Smooth muscle cell of the coronary artery (primary cell): Measurements from ENCODE around the gene SDHB. TPM values are rescaled to one million over a fixed set of nuclear protein-coding genes. Genes with fewer than 3 reads are reported as not detected.

Experiments used
- total RNA-seq: library from RNA; depleted of rRNA; stranded (reverse); fragments of >200 nt; gene quantifications from 2 replicates; pipeline ENCODE4 v1.2.3, GENCODE V29; 2014; ENCODE audit warnings: low replicate concordance

SDHB gene
- total RNA-seq, result 106 and 144 TPM in 2 replicates

GRCh38 chr1:17053685-17054410 lies at the start of gene SDHB:
Gene SDHB, minus strand, starts transcription at chr1:17054032. Its CDS starts 13 bp downstream, at chr1:17054019.

GRCh38 chr1:17011439-17012307 lies 42.2 kb downstream of the SDHB start, which contains the start of gene ATP13A2:
Gene ATP13A2, minus strand, starts transcription at chr1:17011928. Its CDS starts 190 bp downstream, at chr1:17011738.

GRCh38 chr1:16980473-16981268 lies 73.2 kb downstream of the SDHB start, which contains the start of gene MFAP2:
Gene MFAP2, minus strand, starts transcription at chr1:16980620. Its CDS starts 2,347 bp downstream, at chr1:16978273.

Other genes starting within 250 kb of the SDHB start
- 2,564 and 3,022 TPM in 2 replicates for gene RNU1-2, start 158.1 kb downstream of the SDHB start, total RNA-seq
- gene CROCC, start 132.1 kb downstream of the SDHB start, total RNA-seq, result 18.5 and 18.9 TPM in 2 replicates
- gene MFAP2, start 73.4 kb downstream of the SDHB start, total RNA-seq, result 25.4 and 79.5 TPM in 2 replicates
- 11.1 and 62.0 TPM in 2 replicates for gene ATP13A2, start 42.1 kb downstream of the SDHB start, total RNA-seq
- 0.12 and 0.60 TPM in 2 replicates for gene PADI2, start 65.4 kb upstream of the SDHB start, total RNA-seq
- 0.30 TPM in 1 of 2 replicates, not detected in the other for gene PADI1, start 151.1 kb upstream of the SDHB start, total RNA-seq
- gene PADI3, start 195.1 kb upstream of the SDHB start, total RNA-seq, result not detected in 2 replicates